Activated CD4-positive, alpha-beta T cell treated with anti-CD3 and anti-CD28 coated beads, Interleukin-2, Interleukin-4, amounts not matched to agents 100 ng/mL and 50 ng/mL, durations not matched to agents 16 hours and 8 hours (primary cell): ENCODE results near the gene FBXO7.

Experiments used
- DNase-seq: peaks from one replicate; pipeline ENCODE4 v3.0.0-alpha.2; 2020; ENCODE audit warnings: low spot score

The FBXO7 gene

GRCh38 chr22:32531931-32532819 is 57.6 kb downstream of the FBXO7 start:
- DNase-seq: no peak

- no peak for DNase-seq
Observed at GRCh38 chr22:32532820-32533128, 58.2 kb downstream of the FBXO7 start.

- no peak for DNase-seq
Observed at GRCh38 chr22:32533265-32534111, 58.9 kb downstream of the FBXO7 start.

DNA sequence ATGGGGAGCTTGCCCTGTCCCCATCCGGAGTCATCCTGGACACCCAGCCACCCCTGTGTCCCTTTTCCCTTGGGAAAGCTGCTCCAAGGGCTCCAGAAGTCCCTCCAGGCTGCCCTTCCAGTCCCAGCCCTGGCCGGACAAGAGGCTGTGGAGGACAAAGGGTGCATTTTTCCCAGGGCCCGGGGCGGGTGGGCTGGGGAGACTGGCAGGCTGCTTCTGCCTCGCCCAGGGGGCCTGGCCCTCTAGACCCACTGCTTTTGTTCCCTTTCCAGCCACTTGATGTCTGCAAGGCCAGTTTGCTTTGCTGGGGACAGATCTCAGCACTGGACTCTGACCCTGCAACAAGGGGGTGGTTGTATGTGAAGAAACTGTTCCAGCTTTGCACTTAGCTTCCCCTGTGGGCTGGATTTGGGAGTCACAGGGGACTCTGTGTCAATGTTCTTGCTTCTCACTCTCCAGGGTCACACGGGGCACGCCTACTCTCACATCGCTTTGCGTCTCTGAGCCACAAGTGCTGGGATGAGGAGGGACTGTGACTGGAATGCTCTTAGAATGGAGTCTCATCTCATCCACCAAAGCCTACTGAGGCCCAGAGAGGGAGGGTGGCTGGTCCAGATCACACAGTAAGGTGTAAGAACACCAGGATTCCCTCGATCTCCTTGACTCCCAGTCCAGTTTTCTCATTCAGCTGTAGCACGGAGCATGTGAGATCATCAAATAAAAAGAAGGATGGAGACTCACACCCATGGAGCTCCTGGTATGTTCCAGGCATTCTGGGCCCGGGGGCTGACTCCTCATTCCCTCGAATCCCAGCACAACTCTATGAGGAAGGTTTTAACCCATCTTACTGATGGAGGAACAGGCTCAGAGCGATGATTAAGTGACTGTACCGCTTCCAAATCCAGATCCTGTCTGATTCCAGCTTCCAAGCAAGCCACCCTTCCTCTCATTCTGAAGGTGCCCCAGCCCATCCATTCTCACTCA is 59.9 kb downstream of the FBXO7 start:
- DNase-seq: no peak

GRCh38 chr22:32535531-32536190 is 61.0 kb downstream of the FBXO7 start:
- DNase-seq: no peak

- no peak for DNase-seq
Observed at GRCh38 chr22:32536352-32536751, 61.7 kb downstream of the FBXO7 start.

DNA sequence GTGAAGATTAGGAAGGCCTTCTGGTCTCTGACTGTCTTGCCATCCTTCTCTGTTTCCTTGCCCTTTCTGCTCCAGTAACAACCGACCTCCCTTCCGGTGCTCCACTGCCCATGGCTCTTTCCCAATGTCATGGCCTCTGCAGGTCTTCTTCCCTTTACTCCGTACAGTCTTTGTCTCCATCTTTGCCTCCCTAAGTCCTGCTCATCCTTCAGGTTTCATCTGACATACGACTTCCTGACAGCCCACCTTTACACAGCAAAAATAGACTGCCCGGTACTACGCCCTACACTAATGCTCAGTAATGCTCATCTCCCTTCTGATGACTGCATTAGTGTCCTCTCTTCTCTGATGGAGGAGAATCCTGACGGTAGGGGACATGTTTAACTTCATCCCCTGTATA is 63.9 kb downstream of the FBXO7 start:
- DNase-seq: no peak

GRCh38 chr22:32539631-32540421 is 65.2 kb downstream of the FBXO7 start:
- no peak for DNase-seq

- no peak for DNase-seq
Observed at GRCh38 chr22:32541481-32541880, 66.9 kb downstream of the FBXO7 start.

GRCh38 chr22:32542066-32542676 is 67.6 kb downstream of the FBXO7 start:
- DNase-seq: no peak

DNA sequence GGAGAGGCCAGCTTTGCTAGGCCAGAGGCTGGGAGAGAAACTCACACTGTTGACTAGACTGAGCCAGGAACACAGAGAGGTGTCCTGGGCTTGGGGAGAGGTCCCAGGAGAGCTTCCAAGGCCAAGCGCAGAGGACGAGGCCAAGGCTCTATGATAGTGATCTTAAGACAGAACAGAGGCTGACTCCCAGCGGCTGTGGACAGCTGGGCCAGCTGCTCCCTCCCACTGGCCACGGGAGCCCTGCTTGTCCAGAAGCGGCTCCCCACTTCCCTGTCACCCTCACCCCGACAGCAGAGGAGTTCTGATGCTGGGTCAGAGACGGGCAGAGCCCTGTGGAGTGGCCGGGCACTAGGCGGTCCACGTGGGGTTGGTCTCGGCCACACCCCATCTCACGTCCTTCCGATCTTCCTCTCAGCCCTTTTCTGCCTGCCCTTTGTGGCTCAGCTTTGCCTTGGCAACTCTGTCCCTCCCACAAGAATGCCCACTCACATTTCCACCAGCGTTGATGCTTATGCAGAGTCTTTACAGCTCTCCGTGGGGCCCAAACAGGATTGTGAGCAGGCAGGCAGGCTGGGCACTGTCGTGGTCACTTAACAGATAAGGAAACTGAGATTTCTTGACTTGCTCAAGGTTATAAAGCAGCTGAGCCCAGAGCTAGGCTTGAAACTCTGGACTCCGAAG is 68.2 kb downstream of the FBXO7 start:
- no peak for DNase-seq

DNA sequence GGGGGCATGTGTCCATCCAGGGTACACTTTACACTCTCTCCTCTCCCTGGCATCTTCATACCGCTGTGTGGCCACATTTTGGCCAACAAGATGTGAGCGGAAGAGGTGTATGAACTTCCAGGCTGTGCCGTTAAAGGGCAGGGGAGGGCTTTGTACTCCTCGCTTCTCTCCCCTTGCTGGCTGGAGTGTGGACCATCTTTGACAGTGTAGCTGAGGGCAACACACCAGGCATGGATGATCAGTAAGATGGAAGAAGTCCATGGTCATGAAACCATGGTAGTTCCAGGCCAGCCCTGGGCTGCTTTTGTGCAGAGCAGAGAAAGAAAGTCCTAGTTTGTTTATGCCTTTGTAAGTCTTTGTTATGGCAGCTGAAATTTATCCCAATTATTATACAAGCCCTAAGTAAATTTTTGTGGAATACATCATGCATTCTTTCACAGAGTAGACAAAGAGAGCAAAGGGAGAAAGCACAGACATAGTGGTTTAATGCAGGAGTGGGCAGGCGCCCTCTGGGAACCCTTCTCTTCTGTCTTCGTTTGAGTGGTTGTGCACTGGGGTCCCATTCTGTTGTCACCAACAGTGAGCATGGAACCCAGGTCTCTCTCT is 70.4 kb downstream of the FBXO7 start:
- DNase-seq: no peak

- no peak for DNase-seq
Observed at GRCh38 chr22:32545801-32546200, 71.2 kb downstream of the FBXO7 start.

DNA sequence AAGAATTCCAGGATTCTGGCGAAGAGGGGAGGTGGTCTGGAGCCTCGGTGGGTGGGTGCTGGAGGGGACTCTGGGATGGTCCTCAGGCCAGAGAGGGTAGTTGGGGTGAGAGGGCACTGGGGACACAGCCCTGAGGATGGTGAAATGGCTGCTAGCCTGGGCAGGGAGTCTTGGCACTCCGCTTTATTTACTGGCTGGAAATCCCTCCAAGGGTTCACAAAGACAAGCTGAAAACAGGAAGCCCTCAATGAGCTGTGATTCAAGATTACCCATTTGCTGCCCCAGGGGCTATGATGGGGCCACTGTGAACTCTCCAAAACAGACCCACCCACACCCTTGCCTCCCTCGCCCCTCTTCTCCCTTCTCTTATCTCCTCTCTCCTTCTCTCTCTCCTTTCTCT is 71.9 kb downstream of the FBXO7 start:
- no peak for DNase-seq

DNA sequence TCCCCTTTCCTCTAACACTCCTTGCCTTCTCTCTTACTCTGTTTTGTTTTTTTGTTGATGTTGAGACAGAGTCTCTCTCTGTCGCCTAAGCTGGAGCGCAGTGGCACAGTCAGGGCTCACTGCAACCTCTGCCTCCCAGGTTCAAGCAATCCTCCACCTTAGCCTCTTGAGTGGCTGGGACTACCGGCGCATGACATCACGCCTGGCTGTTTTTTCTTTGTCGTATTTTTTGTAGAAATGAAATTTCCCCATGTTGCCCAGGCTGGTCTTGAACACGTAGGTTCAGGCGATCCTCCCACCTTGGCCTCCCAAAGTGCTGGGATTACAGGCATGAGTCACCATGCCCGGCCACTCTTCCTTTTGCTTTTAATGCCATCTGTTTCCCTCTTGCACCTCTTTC is 72.3 kb downstream of the FBXO7 start:
- DNase-seq: no peak

- DNase-seq: no peak
Observed at GRCh38 chr22:32548039-32548438, 73.4 kb downstream of the FBXO7 start.
